ENCODE measurements around the gene APOBEC3G.

The APOBEC3G gene

DNA sequence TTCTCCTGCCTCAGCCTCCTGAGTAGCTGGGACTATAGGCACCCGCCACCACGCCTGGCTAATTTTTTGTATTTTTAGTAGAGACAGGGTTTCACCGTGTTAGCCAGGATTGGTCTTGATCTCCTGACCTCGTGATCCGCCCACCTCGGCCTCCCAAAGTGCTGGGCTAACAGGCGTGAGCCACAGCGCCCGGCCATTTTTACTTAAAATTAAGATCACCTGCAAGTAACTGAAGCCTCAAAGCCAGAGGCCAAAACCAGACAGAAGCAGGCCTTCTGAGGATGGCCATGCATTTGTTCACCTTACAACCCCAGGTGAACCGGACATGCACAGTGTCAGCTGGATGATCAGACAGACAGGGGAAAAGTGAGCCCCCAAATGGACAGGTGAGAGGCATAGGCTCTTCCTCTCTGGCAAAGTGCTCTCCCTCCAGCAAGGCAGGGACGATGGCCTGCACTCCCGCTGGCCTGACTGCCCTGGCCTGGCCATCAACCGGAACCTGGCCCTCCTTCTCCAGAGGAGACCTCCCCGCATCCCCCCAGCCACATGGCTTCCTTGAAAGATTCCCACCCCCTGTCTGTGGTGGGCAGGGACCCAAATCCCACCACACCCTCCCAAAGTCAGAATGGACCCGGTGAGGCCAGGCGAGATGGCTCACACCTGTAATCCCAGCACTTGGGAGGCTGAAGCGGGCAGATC is 45.8 kb downstream of the APOBEC3G start:
- ATAC-seq (ENCODE audit: low read depth) = no peak

GRCh38 chr22:39123751-39124581 is 46.9 kb downstream of the APOBEC3G start:
- Histone ChIP-seq H3K36me3 (ENCODE audit: low read depth) (no peaks in the 10 kb centered on the region), H3K27me3 (ENCODE audit: insufficient read depth, poor library complexity, severe bottlenecking) (no peaks in the 10 kb centered on the region), H3K4me3 (ENCODE audit: severe bottlenecking) (no peak overlapping the region), H3K27ac (ENCODE audit: poor library complexity, severe bottlenecking) (no peak overlapping the region), H3K9me3 (ENCODE audit: severe bottlenecking) (no peaks in the 10 kb centered on the region), H3K4me1 (ENCODE audit: insufficient read depth, poor library complexity, severe bottlenecking) (no peaks in the 10 kb centered on the region)
- DNase-seq (ENCODE audit: low spot score) (no peak), ATAC-seq (ENCODE audit: low read depth) (no peak)
- TF ChIP-seq, protein P1, sequence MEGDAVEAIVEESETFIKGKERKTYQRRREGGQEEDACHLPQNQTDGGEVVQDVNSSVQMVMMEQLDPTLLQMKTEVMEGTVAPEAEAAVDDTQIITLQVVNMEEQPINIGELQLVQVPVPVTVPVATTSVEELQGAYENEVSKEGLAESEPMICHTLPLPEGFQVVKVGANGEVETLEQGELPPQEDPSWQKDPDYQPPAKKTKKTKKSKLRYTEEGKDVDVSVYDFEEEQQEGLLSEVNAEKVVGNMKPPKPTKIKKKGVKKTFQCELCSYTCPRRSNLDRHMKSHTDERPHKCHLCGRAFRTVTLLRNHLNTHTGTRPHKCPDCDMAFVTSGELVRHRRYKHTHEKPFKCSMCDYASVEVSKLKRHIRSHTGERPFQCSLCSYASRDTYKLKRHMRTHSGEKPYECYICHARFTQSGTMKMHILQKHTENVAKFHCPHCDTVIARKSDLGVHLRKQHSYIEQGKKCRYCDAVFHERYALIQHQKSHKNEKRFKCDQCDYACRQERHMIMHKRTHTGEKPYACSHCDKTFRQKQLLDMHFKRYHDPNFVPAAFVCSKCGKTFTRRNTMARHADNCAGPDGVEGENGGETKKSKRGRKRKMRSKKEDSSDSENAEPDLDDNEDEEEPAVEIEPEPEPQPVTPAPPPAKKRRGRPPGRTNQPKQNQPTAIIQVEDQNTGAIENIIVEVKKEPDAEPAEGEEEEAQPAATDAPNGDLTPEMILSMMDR (IDR thresholded peaks at IDR 0.05; ENCODE audit: poor library complexity, severe bottlenecking) = no peak

More for the DNA sequence above, 45.8 kb downstream of the APOBEC3G start:
- no peaks in the 10 kb centered on the region for H3K27me3 ChIP-seq (ENCODE audit: insufficient read depth, poor library complexity, severe bottlenecking)
- no peaks in the 10 kb centered on the region for H3K9me3 ChIP-seq (ENCODE audit: severe bottlenecking)
- H3K4me1 ChIP-seq (ENCODE audit: insufficient read depth, poor library complexity, severe bottlenecking) = no peaks in the 10 kb centered on the region
- H3K27ac ChIP-seq (ENCODE audit: poor library complexity, severe bottlenecking) = no peak overlapping the region
- H3K36me3 ChIP-seq (ENCODE audit: low read depth) = no peaks in the 10 kb centered on the region
- TF ChIP-seq, protein P1 (IDR thresholded peaks at IDR 0.05; ENCODE audit: poor library complexity, severe bottlenecking) = no peak
- no peak for DNase-seq (ENCODE audit: low spot score)
- H3K4me3 ChIP-seq (ENCODE audit: severe bottlenecking) = no peak overlapping the region

- no peak overlapping the region for H3K27ac ChIP-seq (ENCODE audit: poor library complexity, severe bottlenecking)
- no peak overlapping the region for H3K4me3 ChIP-seq (ENCODE audit: severe bottlenecking)
- DNase-seq (ENCODE audit: low spot score) = no peak
- no peaks in the 10 kb centered on the region for H3K4me1 ChIP-seq (ENCODE audit: insufficient read depth, poor library complexity, severe bottlenecking)
- ATAC-seq (ENCODE audit: low read depth) = no peak
- no peaks in the 10 kb centered on the region for H3K9me3 ChIP-seq (ENCODE audit: severe bottlenecking)
- no peaks in the 10 kb centered on the region for H3K27me3 ChIP-seq (ENCODE audit: insufficient read depth, poor library complexity, severe bottlenecking)
- no peaks in the 10 kb centered on the region for H3K36me3 ChIP-seq (ENCODE audit: low read depth)
- TF ChIP-seq, protein P1 (IDR thresholded peaks at IDR 0.05; ENCODE audit: poor library complexity, severe bottlenecking) = no peak
Measured at GRCh38 chr22:39125622-39126021, 48.5 kb downstream of the APOBEC3G start.

DNA sequence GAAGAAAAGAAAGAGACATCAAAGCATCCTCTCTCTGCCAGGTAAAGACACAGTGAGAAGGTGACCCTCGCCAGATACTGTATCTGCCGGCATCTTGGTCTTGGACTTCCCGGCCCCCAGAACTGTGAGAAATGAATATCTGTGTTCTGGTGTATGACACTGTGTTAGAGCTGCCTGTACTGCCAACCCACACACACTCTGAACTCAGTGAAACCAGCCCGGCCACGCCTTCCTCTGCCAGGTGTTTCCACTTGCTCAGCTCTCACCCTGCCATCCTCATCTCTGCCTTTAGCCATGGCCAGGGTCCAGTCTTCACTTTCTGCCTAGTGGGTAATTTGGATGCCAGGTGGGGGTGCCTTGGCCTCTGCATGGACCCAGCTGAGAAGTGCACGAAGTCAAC is 51.4 kb downstream of the APOBEC3G start:
- Histone ChIP-seq H3K27ac (ENCODE audit: poor library complexity, severe bottlenecking) (no peak overlapping the region), H3K4me1 (ENCODE audit: insufficient read depth, poor library complexity, severe bottlenecking) (no peaks in the 10 kb centered on the region), H3K27me3 (ENCODE audit: insufficient read depth, poor library complexity, severe bottlenecking) (no peaks in the 10 kb centered on the region), H3K9me3 (ENCODE audit: severe bottlenecking) (no peaks in the 10 kb centered on the region), H3K4me3 (ENCODE audit: severe bottlenecking) (no peak overlapping the region), H3K36me3 (ENCODE audit: low read depth) (no peaks in the 10 kb centered on the region)
- no peak for ATAC-seq (ENCODE audit: low read depth)
- TF ChIP-seq, protein P1 (IDR thresholded peaks at IDR 0.05; ENCODE audit: poor library complexity, severe bottlenecking) = no peak
- DNase-seq (ENCODE audit: low spot score) = no peak

Measured in RWPE2 (cell line).